Measurements from ENCODE around the gene ENO2.
A peak's percentile ranks its signal among the peaks of the same experiment; 100 is the strongest.
"Not testable (repeated sequence)": the region's sequence is repeated elsewhere in the genome, so short reads cannot be mapped to it uniquely, and the experiment has no call there.

ENO2 gene

DNA sequence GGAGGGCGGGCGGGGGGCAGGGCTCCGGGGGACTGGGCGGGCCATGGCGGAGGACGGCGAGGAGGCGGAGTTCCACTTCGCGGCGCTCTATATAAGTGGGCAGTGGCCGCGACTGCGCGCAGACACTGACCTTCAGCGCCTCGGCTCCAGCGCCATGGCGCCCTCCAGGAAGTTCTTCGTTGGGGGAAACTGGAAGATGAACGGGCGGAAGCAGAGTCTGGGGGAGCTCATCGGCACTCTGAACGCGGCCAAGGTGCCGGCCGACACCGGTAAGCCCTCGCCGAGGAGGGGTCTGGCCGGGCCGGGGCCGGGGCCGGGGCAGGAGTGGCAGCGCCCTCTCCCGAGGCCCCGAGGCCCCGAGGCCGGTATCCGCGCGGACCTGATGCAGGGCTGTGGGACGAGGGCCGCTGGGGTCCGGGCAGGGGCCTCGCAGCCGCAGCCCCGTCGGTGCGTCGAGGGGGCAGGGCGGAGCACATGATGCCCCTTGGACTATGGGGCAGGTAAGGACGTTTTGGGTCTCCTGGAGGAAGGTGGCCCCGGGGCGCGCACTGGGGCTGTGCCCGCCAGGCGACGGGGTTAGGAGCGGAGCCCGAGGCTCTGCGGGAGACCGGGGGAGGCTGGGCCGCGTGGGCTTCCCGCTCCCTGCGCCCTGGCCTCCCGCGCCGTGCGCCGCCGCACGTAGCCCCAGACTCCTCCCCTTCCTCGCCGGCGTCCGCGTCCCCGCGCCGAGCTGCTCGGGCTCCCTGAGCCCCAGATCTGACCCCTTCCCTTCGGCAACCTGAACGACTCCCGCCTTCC lies 46.8 kb upstream of the ENO2 start, which contains the start of gene TPI1:
TPI1 (plus strand) TSS at position 119 of the 798 bp plus-strand sequence; CDS start at position 155, 36 bp downstream.
- Histone ChIP-seq H3K4me3 (replicated peaks; ENCODE audit: insufficient read depth, low read length) (peak within 1 kb of the TSS; percentile 93), H3K27ac (replicated peaks) (peak within 1 kb of the TSS; percentile 92), H3K27me3 (ENCODE audit: insufficient read depth, poor library complexity, severe bottlenecking) (no peaks in the 10 kb centered on the region)
- TF ChIP-seq GABPA (IDR thresholded peaks at IDR 0.05; ENCODE audit: low read depth) (no peak), CTCF (IDR thresholded peaks at IDR 0.05; ENCODE audit: insufficient read depth, low read length) (no peak), SPI1 (IDR thresholded peaks at IDR 0.05; ENCODE audit: borderline replicate concordance, low read depth) (0 out of 2 replicates have a peak, but pooled peaks have one; percentile 0), POLR2AphosphoS5 (IDR thresholded peaks at IDR 0.05; ENCODE audit: low read depth) (peak; percentile 97)
- TF ChIP-seq, protein P1, sequence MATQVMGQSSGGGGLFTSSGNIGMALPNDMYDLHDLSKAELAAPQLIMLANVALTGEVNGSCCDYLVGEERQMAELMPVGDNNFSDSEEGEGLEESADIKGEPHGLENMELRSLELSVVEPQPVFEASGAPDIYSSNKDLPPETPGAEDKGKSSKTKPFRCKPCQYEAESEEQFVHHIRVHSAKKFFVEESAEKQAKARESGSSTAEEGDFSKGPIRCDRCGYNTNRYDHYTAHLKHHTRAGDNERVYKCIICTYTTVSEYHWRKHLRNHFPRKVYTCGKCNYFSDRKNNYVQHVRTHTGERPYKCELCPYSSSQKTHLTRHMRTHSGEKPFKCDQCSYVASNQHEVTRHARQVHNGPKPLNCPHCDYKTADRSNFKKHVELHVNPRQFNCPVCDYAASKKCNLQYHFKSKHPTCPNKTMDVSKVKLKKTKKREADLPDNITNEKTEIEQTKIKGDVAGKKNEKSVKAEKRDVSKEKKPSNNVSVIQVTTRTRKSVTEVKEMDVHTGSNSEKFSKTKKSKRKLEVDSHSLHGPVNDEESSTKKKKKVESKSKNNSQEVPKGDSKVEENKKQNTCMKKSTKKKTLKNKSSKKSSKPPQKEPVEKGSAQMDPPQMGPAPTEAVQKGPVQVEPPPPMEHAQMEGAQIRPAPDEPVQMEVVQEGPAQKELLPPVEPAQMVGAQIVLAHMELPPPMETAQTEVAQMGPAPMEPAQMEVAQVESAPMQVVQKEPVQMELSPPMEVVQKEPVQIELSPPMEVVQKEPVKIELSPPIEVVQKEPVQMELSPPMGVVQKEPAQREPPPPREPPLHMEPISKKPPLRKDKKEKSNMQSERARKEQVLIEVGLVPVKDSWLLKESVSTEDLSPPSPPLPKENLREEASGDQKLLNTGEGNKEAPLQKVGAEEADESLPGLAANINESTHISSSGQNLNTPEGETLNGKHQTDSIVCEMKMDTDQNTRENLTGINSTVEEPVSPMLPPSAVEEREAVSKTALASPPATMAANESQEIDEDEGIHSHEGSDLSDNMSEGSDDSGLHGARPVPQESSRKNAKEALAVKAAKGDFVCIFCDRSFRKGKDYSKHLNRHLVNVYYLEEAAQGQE (IDR thresholded peaks at IDR 0.05; ENCODE audit: insufficient replicate concordance, low read depth) = peak; percentile 77
- peak; percentile 79 to 82 for DNase-seq (ENCODE audit: low read depth in 1 of 2, low spot score in 1 of 2)

DNA sequence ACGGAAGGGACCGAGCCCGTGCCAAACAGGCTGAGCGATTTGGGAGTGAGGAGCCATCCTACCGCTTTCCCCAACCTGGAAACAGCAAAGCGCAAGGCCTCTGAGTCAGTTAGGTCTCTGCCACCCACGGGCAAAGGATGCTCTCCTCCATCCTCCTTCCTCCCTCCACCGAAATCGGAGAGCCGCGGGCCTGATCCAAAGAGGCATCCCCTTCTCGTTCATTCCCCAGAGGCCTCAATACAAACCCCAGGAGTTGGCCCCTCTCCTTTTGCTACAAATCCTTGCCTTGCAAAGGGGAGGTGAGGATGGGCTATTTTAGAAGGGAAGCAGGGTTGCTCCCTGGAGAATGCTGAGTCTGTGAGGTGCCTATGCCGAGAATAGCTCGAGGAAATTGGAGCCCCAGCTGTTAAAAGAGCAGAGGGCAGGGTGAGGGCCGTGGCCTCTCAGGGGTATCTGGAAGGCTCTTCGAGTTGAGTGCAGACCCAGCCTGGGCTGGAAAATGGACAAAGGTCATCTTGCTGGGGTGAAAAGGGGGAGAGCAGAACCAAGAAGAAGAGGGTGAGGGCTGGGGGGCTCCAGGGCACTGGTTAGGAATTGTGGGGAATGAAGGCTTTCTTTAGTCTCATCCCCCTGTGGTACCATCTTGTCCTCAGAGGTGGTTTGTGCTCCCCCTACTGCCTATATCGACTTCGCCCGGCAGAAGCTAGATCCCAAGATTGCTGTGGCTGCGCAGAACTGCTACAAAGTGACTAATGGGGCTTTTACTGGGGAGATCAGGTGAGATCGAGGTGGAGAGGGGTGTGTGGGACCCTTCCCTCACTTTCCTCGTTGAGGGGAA lies 46.0 kb upstream of the ENO2 start:
- peak overlapping the region; percentile 92 for H3K27ac ChIP-seq (replicated peaks)
- H3K4me3 ChIP-seq (replicated peaks; ENCODE audit: insufficient read depth, low read length) = peak overlapping the region; percentile 93
- H3K27me3 ChIP-seq (ENCODE audit: insufficient read depth, poor library complexity, severe bottlenecking) = no peaks in the 10 kb centered on the region
- no peak for TF ChIP-seq SPI1 (IDR thresholded peaks at IDR 0.05; ENCODE audit: borderline replicate concordance, low read depth)
- 0 out of 2 replicates have a peak, but pooled peaks have one; percentile 1 for TF ChIP-seq POLR2AphosphoS5 (IDR thresholded peaks at IDR 0.05; ENCODE audit: low read depth)
- TF ChIP-seq CTCF (IDR thresholded peaks at IDR 0.05; ENCODE audit: insufficient read depth, low read length) = no peak
- no peak for DNase-seq (ENCODE audit: low read depth in 1 of 2, low spot score in 1 of 2)

- Histone ChIP-seq H3K27ac (replicated peaks) (no peak overlapping the region; the same call in 1 of the 2 replicates), H3K4me3 (replicated peaks; ENCODE audit: insufficient read depth, low read length) (peak overlapping the region; percentile 93), H3K27me3 (ENCODE audit: insufficient read depth, poor library complexity, severe bottlenecking) (no peaks in the 10 kb centered on the region)
- peak; percentile 55 to 85 for DNase-seq (ENCODE audit: low read depth in 1 of 2, low spot score in 1 of 2)
- TF ChIP-seq POLR2AphosphoS5 (IDR thresholded peaks at IDR 0.05; ENCODE audit: low read depth) (peak; percentile 4; the same call in 1 of the 2 replicates), GABPA (IDR thresholded peaks at IDR 0.05; ENCODE audit: low read depth) (no peak), CTCF (IDR thresholded peaks at IDR 0.05; ENCODE audit: insufficient read depth, low read length) (peak; percentile 87), SPI1 (IDR thresholded peaks at IDR 0.05; ENCODE audit: borderline replicate concordance, low read depth) (no peak)
- TF ChIP-seq, protein P1 (IDR thresholded peaks at IDR 0.05; ENCODE audit: insufficient replicate concordance, low read depth) = no peak
Measured at GRCh38 chr12:6869049-6870021, 45.0 kb upstream of the ENO2 start.

GRCh38 chr12:6870304-6870703 lies 44.1 kb upstream of the ENO2 start:
- H3K4me3 ChIP-seq (replicated peaks; ENCODE audit: insufficient read depth, low read length); H3K27me3 ChIP-seq (ENCODE audit: insufficient read depth, poor library complexity, severe bottlenecking); H3K27ac ChIP-seq (replicated peaks); DNase-seq (ENCODE audit: low read depth in 1 of 2, low spot score in 1 of 2): not testable (repeated sequence)
